GM23248 (cell line): ENCODE results near the gene MYRF.

Source experiments
- EZH2 ChIP-seq: fragments of 200-600 bp; sonication (generic); IDR thresholded peaks from 2 replicates; pipeline ENCODE4 v1.6.1; 2018; ENCODE audit warnings: antibody characterized with exemption, mild to moderate bottlenecking; ENCODE audit not compliant: insufficient read depth, poor library complexity, severe bottlenecking
- EZH2phosphoT487 ChIP-seq: fragments of 200-600 bp; sonication (generic); IDR thresholded peaks from 2 replicates; pipeline ENCODE4 v1.6.1; 2018; ENCODE audit warnings: antibody characterized with exemption, moderate library complexity, mild to moderate bottlenecking, low read depth; ENCODE audit not compliant: insufficient read depth

GRCh38 chr11:61726775-61727174 is 25.7 kb upstream of the MYRF start:
- TF ChIP-seq EZH2phosphoT487 (no peak), EZH2 (no peak)
